ENCODE data around the gene SRRM4.

The SRRM4 gene

DNA sequence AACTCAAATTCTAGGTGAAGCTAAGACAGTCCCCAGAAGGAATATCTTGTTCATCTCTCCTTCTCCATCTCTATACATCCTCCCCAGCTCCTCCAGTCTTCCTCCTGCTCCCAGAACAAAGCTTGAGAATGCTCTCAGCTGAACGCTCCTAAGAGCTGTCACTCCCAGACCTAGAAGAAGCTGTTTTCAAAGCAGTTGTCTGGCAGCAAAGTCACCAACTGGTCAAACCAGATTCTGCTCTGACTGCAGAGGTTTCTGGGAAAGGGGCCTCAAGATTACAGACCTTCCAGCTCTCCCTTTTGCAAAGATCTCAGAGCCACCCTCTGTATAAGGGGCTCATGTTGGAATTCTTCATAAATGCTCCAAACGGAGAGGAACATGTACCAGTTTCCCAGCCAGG lies 187.8 kb downstream of the SRRM4 start:
- TF ChIP-seq, protein P1, sequence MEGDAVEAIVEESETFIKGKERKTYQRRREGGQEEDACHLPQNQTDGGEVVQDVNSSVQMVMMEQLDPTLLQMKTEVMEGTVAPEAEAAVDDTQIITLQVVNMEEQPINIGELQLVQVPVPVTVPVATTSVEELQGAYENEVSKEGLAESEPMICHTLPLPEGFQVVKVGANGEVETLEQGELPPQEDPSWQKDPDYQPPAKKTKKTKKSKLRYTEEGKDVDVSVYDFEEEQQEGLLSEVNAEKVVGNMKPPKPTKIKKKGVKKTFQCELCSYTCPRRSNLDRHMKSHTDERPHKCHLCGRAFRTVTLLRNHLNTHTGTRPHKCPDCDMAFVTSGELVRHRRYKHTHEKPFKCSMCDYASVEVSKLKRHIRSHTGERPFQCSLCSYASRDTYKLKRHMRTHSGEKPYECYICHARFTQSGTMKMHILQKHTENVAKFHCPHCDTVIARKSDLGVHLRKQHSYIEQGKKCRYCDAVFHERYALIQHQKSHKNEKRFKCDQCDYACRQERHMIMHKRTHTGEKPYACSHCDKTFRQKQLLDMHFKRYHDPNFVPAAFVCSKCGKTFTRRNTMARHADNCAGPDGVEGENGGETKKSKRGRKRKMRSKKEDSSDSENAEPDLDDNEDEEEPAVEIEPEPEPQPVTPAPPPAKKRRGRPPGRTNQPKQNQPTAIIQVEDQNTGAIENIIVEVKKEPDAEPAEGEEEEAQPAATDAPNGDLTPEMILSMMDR (IDR thresholded peaks at IDR 0.05; ENCODE audit: low read depth, low read length): no peak
- no peak overlapping the region for H3K4me3 ChIP-seq (ENCODE audit: low read depth, low read length)

DNA sequence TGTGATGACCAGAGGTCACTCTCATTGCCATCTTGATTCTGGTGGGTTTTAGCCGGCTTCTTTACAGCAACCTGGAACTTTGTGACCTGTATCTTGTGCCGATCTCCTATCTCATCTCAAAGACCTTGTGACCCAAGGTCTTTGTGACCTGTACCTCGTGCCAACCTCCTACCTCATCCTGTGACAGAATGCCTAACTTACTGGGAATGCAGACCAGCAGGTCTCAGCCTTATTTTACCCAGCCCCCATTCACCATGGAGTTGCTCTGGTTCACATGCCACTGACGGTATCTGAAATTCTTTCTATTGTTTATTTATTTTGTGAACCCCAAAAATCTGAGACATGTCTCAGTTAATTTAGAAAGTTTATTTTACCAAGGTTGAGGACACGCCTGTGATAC lies 189.9 kb downstream of the SRRM4 start:
- TF ChIP-seq, protein P1 (IDR thresholded peaks at IDR 0.05; ENCODE audit: low read depth, low read length): no peak
- H3K4me3 ChIP-seq (ENCODE audit: low read depth, low read length): no peak overlapping the region

DNA sequence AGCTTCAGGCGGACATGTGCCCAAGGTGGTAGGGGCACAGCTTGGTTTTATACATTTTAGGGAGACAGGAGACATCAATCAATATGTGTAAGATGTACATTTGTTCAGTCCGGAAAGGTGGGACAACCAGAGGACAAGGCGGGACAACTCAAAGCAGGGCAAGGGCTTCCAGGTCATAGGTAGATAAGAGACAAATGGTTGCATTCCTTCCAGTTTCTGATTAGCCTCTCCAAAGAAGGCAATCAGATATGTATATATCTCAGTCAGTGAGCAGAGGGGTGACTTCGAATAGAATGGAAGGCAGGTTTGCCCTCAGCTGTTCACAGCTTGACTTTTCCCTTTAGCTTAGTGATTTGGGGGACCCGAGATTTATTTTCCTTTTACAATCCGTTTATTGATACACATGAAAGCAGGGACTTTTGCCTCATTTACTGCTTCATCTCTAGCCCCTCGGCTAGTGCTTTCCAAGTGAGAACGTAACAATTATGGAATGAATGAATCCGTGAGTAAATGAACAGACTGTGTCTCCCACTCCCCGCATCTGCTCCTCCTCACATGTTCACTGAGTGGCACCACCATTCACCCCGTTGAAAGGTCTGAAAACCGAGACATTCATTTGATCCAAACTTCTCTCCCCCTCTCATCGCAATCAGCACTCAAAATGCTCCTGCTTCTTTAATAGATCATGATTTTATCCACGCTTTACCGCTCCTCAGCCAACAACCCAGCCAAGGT lies 190.5 kb downstream of the SRRM4 start:
- H3K4me3 ChIP-seq (ENCODE audit: low read depth, low read length): no peak overlapping the region
- TF ChIP-seq, protein P1 (IDR thresholded peaks at IDR 0.05; ENCODE audit: low read depth, low read length): no peak

DNA sequence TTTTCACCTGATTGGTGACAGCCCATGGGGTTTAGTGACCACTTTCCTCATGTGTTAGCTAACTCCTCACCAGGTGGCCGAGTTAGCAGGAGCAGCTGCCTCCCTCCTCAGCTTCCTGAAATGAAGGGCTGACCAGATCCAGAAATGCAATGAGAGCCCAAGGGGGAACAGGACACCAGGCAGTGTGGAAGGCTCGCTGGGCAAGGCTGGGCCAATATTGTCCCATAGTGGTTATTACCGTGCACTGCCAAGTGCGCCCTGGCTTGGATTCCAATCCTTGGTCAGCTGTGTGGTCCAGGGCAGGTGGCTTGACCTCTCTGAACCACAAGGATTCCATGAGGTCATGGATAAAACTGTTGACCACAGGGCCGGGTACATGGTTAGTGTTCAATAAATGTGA lies 193.7 kb downstream of the SRRM4 start:
- no peak overlapping the region for H3K4me3 ChIP-seq (ENCODE audit: low read depth, low read length)
- TF ChIP-seq, protein P1 (IDR thresholded peaks at IDR 0.05; ENCODE audit: low read depth, low read length): no peak

DNA sequence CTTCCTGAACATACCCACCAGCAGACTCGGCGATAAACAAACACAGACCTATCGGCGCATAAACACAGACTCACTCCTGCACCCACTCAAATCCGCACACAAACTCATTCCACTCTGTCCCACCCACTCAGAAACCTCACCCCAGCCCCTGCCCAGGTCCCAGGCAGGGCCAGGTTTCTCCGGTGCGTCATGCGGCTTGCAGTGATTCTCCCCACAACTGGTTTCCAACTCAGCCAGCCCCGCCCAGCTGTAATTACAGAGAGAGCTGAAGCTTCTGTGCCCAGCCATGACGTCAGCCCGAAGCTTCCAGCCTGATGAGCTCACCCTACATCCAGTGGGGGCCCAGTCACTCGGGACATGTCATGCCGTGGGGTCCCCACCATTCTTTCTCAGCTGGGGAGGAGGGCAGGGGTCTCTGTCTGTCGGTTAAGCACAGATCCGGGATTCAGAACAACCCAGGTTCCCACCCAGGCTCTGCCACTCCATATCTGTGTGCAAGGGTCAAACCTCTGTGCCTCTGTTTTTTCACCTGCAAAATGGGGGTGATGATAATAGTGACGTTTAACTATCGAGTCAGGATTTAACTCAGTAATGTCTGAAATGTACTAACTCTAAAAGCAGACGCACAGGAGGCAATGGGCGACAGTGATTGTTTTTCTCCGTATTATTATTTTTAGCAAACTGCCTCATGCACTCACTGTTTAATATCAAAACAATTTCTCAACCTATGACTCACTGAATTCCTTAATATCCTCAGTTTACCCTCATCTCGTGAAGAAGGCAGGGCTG lies 195.1 kb downstream of the SRRM4 start:
- H3K4me3 ChIP-seq (ENCODE audit: low read depth, low read length): peak overlapping the region; percentile 51
- TF ChIP-seq, protein P1 (IDR thresholded peaks at IDR 0.05; ENCODE audit: low read depth, low read length): no peak

DNA sequence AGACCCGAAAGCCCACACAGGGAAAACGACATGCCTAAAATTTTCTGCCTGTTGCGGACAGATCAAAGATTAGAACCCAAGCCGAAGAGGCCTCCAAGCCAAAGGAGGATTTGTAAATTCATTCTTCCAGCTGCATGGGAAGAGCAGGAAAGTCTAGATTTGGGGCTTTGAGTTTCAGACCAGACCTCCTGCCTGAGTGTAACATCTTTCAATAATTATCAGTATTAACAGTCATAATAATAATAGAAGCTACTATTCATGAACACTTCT lies 195.7 kb downstream of the SRRM4 start:
- no peak overlapping the region for H3K4me3 ChIP-seq (ENCODE audit: low read depth, low read length)
- TF ChIP-seq, protein P1 (IDR thresholded peaks at IDR 0.05; ENCODE audit: low read depth, low read length): no peak

DNA sequence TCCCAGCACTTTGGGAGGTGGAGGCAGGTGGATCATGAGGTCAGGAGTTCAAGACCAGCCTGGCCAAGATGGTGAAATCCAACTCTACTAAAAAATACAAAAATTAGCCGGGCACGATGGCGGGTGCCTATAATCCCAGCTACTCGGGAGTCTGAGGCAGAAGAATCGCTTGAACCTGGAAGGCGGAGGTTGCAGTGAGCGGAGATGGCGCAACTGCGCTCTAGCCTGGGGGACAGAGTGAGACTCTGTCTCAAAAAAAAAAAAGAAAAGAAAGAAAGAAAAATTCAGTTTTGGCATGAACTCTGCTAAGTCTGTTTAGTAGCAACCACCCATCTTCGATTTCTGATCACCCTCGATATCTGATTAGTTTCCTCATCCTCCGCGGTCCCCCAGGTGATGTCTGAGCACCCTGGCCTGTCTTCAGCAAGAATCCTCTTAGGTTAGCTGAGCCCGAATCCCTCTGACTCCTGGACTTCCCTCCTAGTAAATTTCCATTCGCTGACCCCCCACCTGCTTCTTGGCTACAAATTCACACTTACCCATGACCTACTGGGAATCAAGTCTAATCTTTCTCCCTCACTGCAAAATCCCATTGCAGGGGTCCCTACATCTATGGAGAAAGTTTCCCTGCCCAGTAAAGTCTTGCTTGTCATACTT lies 196.5 kb downstream of the SRRM4 start:
- H3K4me3 ChIP-seq (ENCODE audit: low read depth, low read length): no peak overlapping the region
- TF ChIP-seq, protein P1 (IDR thresholded peaks at IDR 0.05; ENCODE audit: low read depth, low read length): no peak

Data from WI38 (cell line).